GM19468 (cell line): ENCODE results near the gene RUSC2.
"Not testable (repeated sequence)": the region's sequence is repeated elsewhere in the genome, so short reads cannot be mapped to it uniquely, and the experiment has no call there.

Experiments
- ATAC-seq: cut with Tn5 transposase; IDR thresholded peaks from one replicate; pipeline ENCODE4 v1.9.1; 2021; ENCODE audit warnings: mild to moderate bottlenecking, moderate library complexity, moderate number of reproducible peaks; ENCODE audit not compliant: unreplicated experiment; ENCODE audit errors: extremely low read depth

Gene RUSC2

GRCh38 chr9:35493119-35493518 is 3.2 kb downstream of the RUSC2 start:
- ATAC-seq, result not testable (repeated sequence)

GRCh38 chr9:35495984-35496383 is 6.1 kb downstream of the RUSC2 start:
- ATAC-seq, result no peak

- ATAC-seq, result not testable (repeated sequence)
Observed at GRCh38 chr9:35498245-35498644, 8.3 kb downstream of the RUSC2 start.

GRCh38 chr9:35499029-35499700 is 9.3 kb downstream of the RUSC2 start:
- ATAC-seq, result no peak

GRCh38 chr9:35499701-35500030 is 9.8 kb downstream of the RUSC2 start:
- no peak for ATAC-seq

GRCh38 chr9:35500130-35500748 is 10.3 kb downstream of the RUSC2 start:
- ATAC-seq, result no peak

DNA sequence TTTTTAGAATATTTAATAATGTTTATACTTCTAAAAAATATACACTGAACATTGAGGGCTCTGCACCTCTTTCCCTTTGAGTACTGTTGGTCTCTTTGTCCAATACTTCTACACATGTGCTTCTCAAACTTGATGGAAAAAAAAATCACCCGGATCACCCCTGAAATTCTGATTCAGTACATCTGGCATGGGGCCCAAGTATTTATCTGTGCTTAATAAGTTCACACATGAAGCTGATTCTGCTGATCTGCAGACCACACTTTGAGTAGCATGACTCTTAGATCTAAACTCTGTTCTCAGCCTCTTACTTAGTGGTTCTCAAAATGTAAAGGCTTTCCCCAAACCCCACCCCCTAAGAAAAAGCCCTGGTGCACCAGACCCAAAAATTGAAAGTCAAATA is 12.0 kb downstream of the RUSC2 start:
- no peak for ATAC-seq

- no peak for ATAC-seq
Observed at GRCh38 chr9:35506359-35506758, 16.4 kb downstream of the RUSC2 start.

DNA sequence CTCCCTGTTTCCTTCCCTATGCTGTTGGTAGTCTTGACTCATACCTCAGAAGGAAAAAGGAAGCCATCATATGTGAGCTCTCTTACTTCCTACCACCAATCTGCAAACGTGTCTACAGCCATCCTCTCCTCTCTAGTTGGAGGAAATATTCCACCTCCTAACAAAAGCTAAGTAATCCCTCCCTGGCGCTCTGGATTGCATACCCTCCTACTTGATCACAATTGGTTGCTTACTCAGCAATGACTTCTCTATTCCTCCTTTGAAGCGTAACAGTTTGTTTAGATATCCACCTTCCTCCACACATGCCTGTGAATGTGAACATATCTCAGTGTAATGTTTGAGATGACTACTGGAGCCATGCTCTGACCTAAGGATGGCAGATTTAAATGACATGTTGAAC is 18.2 kb downstream of the RUSC2 start:
- no peak for ATAC-seq

DNA sequence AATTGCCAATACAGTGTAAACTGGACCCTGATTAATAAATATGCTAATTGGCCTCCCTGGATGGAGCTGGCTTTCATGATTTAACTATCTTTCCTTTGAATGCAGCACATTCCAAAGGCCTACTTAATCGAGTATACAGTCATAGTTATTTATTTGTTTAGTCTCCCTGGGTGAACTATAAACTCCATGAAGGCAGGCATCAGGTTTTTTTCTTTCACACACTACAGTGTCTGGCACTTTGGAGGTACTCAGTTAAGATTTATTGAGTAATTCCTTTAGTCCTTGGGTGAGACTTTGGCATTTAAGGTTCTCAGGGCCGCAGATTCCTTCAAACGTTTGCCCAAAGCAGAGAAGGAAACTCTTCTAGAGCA is 20.5 kb downstream of the RUSC2 start:
- no peak for ATAC-seq

- no peak for ATAC-seq
Observed at GRCh38 chr9:35510754-35511428, 21.0 kb downstream of the RUSC2 start.

DNA sequence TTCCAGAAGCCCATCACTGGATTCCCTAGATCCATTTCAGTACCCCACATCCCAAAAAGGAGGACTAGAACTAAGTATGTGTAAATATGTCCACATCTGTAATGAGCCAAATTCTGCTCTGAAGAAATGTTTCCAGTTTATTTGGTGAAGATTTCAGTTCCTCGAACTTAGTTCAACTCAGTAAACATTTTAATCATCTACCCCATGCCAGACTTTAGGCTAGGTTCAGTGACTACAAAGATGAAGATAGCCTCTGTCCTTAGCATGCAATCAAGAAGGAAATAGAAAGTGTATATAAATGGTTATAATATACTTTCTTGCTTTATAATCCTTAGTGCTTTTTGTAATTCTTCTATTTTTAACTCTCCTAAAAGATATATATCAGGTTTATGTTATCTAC is 21.5 kb downstream of the RUSC2 start:
- ATAC-seq, result no peak

DNA sequence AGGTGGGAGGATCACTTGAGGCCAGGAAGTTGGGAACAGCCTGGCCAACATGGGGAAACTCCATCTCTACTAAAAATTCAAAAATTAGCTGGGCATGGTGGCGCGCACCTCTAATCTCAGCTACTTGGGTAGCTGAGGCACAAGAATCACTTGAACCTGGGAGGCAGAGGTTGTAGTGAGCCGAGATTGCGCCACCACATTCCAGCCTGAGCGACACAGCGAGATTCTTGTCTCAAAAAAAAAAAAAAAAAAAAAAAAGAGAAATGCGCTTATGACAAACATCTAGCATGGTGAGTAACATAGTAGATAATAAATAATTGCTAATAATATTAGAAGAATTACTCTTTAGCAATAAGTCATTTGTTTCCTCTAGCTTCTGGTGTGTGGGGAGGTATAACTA is 25.9 kb downstream of the RUSC2 start:
- no peak for ATAC-seq

- no peak for ATAC-seq
Observed at GRCh38 chr9:35516479-35516878, 26.6 kb downstream of the RUSC2 start.

DNA sequence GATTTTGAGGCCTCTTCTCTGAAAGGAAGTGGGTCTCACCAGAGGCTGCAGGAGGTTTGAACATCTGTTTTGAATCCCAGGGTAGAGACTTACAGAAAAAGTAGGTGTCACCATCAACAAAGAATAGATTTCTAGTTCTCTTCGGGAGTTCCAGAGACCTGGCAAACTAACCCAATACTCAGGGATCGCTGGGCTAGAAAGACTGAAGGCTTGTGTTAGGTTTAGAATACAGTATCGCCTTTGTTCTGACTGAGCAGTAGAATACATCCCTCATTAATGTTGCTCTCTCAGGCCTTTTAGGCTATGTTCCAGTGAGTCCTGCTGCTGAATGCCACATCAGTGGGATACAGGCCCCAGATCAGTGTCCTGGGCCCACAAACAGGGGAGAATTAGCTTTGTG is 27.2 kb downstream of the RUSC2 start:
- no peak for ATAC-seq

GRCh38 chr9:35517552-35518224 is 27.8 kb downstream of the RUSC2 start:
- ATAC-seq, result no peak

- ATAC-seq, result no peak
Observed at GRCh38 chr9:35518225-35518821, 28.4 kb downstream of the RUSC2 start.

DNA sequence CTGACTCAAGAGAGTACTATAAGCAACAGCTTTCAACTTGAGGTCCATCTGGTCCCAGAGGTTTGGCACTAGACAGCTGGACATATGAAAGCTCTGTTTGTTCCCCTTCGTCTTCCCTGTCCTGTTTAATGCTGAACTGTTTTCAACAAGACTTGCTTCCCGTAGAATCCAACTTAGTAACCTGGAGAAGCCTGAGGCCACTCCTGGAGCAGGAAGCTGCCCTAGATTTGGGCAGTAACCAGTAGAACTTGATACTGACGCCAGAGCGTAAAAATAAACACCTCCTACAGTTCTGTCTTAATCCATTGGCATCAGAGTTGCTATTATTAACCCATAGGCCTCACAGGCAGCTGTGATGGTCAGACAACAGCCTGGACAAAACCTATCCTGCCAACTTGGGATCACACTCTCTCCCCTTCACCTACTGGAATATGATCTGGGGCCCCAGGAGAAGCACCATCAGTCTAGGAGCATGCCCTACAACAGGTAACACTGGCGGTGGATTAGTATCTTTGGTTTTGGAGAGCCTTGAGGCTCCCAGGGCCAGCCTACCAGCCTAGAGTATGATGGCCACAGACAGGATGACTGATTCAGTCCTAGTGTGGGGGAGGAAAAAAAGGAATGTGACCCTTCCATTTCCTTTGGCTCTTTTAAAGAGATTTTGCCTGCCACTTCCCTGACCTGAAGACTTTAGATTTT is 29.2 kb downstream of the RUSC2 start:
- ATAC-seq, result no peak

DNA sequence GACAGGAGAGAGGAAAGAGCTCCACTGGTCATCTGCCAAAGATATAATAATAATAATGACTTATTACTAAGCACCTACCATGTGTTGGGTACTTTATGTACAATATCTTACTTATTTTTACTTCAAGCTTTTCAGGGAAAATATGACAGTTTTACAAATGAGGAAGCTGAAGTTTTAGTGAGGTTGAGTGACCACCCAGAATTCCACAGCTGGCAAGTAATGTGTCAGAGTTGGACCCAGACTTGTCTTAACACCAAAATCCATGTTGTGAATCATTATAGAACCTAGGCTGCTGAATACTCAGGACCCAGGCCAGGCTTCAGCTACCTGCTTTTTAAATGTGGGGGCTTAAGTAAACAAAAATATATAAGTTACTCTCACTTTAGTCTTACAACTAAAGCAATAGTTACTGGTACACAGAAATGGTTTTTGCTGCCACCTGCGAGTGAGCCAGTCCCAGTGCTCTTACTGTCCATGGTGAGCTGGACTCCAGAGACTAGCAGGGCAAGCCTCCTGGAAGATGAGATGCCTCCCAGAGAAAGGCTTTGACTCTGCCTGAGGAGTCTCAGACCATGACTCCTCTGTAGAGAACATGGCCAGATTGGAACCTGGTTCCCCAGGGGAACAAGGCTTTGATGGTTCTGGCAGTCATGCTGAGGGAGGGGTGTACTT is 29.9 kb downstream of the RUSC2 start:
- ATAC-seq, result no peak

GRCh38 chr9:35520364-35520710 is 30.4 kb downstream of the RUSC2 start:
- ATAC-seq, result no peak
